SKM-1 treated with dmso at 0.1 percent for 144 hours (cell line): Measurements from ENCODE around the gene IFNA14.
A peak's percentile ranks its signal among the peaks of the same experiment; 100 is the strongest.
"Not testable (repeated sequence)": the region's sequence is repeated elsewhere in the genome, so short reads cannot be mapped to it uniquely, and the experiment has no call there.

ENCODE experiments used
- DNase-seq: peaks from one replicate; lab custom pipeline; 2025; ENCODE audit not compliant: unreplicated experiment; lab: John Stamatoyannopoulos, UW

IFNA14 gene

GRCh38 chr9:21239911-21240310, at the start of gene IFNA14:
IFNA14 (minus strand) TSS chr9:21240005; CDS start chr9:21239935, 70 bp downstream.
- DNase-seq = peak; percentile 50

- peak; percentile 17 for DNase-seq
These were observed 47.5 kb upstream of the IFNA14 start for GRCh38 chr9:21287280-21287679.

- peak; percentile 36 for DNase-seq
These were observed 46.9 kb upstream of the IFNA14 start for GRCh38 chr9:21286659-21287058.

GRCh38 chr9:21286099-21286498, 46.3 kb upstream of the IFNA14 start:
- no peak for DNase-seq

- DNase-seq = no peak
These were observed 41.5 kb upstream of the IFNA14 start for GRCh38 chr9:21281275-21281674.

GRCh38 chr9:21268347-21268657, 28.5 kb upstream of the IFNA14 start:
- DNase-seq = no peak

GRCh38 chr9:21267485-21268346, 27.9 kb upstream of the IFNA14 start:
- DNase-seq = no peak

- no peak for DNase-seq
These were observed 27.1 kb upstream of the IFNA14 start for GRCh38 chr9:21266733-21267484.

GRCh38 chr9:21265421-21266189, 25.8 kb upstream of the IFNA14 start:
- DNase-seq = no peak

GRCh38 chr9:21255538-21256212, 15.9 kb upstream of the IFNA14 start:
- no peak for DNase-seq

- DNase-seq = peak; percentile 84
These were observed 13.1 kb upstream of the IFNA14 start for GRCh38 chr9:21252721-21253547.

- DNase-seq = no peak
These were observed 11.8 kb upstream of the IFNA14 start for GRCh38 chr9:21251638-21252037.

- DNase-seq = no peak
These were observed 11.4 kb upstream of the IFNA14 start for GRCh38 chr9:21251190-21251589.

- DNase-seq = peak; percentile 15
These were observed 5.0 kb upstream of the IFNA14 start for GRCh38 chr9:21244836-21245235.

GRCh38 chr9:21236360-21236714, 3.5 kb downstream of the IFNA14 start:
- DNase-seq = not testable (repeated sequence)

- peak; percentile 80 for DNase-seq
These were observed 4.1 kb downstream of the IFNA14 start for GRCh38 chr9:21235468-21236359.

- no peak for DNase-seq
These were observed 5.6 kb downstream of the IFNA14 start for GRCh38 chr9:21234153-21234687.

GRCh38 chr9:21233258-21233657, 6.5 kb downstream of the IFNA14 start:
- no peak for DNase-seq

GRCh38 chr9:21228122-21228521, 11.7 kb downstream of the IFNA14 start, which contains the start of gene IFNA17:
IFNA17 (minus strand) TSS chr9:21228222; CDS start chr9:21228173, 49 bp downstream.
- DNase-seq = no peak
